PC-3 (cell line): ENCODE data around the gene IFNA1.

Source experiments
- EZH2 ChIP-seq: fragments of 300-600 bp; sonication (generic); IDR thresholded peaks from one replicate; pipeline ENCODE4 v1.6.1; 2017; ENCODE audit warnings: antibody characterized with exemption, mild to moderate bottlenecking, low read length; ENCODE audit not compliant: unreplicated experiment
- EZH2phosphoT487 ChIP-seq: fragments of 300-600 bp; sonication (generic); IDR thresholded peaks from 2 replicates; pipeline ENCODE4 v1.6.1; 2018; ENCODE audit warnings: mild to moderate bottlenecking, antibody characterized with exemption, low read length, borderline replicate concordance
- TF ChIP-seq, protein P1 (sequence below): fragments of 300-600 bp; sonication (generic); conservative IDR thresholded peaks from 2 replicates; pipeline ENCODE4 v1.5.1; 2017; ENCODE audit warnings: antibody characterized with exemption, low read depth, mild to moderate bottlenecking, low read length

DNA sequence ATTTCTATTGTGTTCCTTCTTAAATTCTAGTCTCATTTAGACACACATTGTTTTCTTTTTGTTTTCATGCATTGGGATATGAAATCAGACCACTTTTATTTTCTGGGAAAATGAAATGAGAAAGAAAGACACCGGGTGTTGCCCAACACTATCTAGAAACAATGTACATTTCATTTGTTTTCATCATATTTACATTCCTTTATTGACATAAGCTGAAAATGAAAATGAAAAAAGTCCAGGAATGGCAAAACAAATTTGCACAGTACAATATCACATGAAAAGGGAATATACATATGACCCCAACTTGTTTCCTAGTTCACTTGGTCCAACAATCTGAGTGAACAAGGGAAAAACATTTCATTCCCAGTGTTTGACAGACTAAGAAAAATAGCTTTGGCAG, 21.1 kb downstream of the IFNA1 start:
- TF ChIP-seq EZH2 (no peak), EZH2phosphoT487 (no peak)
- TF ChIP-seq, protein P1, sequence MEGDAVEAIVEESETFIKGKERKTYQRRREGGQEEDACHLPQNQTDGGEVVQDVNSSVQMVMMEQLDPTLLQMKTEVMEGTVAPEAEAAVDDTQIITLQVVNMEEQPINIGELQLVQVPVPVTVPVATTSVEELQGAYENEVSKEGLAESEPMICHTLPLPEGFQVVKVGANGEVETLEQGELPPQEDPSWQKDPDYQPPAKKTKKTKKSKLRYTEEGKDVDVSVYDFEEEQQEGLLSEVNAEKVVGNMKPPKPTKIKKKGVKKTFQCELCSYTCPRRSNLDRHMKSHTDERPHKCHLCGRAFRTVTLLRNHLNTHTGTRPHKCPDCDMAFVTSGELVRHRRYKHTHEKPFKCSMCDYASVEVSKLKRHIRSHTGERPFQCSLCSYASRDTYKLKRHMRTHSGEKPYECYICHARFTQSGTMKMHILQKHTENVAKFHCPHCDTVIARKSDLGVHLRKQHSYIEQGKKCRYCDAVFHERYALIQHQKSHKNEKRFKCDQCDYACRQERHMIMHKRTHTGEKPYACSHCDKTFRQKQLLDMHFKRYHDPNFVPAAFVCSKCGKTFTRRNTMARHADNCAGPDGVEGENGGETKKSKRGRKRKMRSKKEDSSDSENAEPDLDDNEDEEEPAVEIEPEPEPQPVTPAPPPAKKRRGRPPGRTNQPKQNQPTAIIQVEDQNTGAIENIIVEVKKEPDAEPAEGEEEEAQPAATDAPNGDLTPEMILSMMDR, result no peak
